Activated T-cell treated with anti-CD3 and anti-CD28 coated beads, Interleukin-2, amount 50 U/mL, for 24 hours (primary cell): Measurements from ENCODE around the gene CCDC3.

ENCODE experiments used
- DNase-seq: peaks from one replicate; pipeline ENCODE4 v3.0.0-alpha.2; 2020
- H3K27ac Mint-ChIP-seq: 2 replicates; pipeline ENCODE4 v1.8.0; 2020; ENCODE audit warnings: mild to moderate bottlenecking, mixed read lengths
- H3K27me3 Mint-ChIP-seq: 2 replicates; pipeline ENCODE4 v1.8.0; 2020; ENCODE audit warnings: mixed read lengths
- H3K36me3 Mint-ChIP-seq: 2 replicates; pipeline ENCODE4 v1.8.0; 2020; ENCODE audit warnings: low read depth, mixed read lengths
- H3K4me1 Mint-ChIP-seq: 2 replicates; pipeline ENCODE4 v1.8.0; 2020; ENCODE audit warnings: low read depth, mixed read lengths
- H3K4me3 Mint-ChIP-seq: 2 replicates; pipeline ENCODE4 v1.8.0; 2020; ENCODE audit warnings: mild to moderate bottlenecking, moderate library complexity, mixed read lengths
- H3K9me3 Mint-ChIP-seq: 2 replicates; pipeline ENCODE4 v1.8.0; 2020; ENCODE audit warnings: mixed read lengths

CCDC3 gene

GRCh38 chr10:12938271-12938670 lies 63.2 kb downstream of the CCDC3 start:
- no peak for DNase-seq
- Mint-ChIP-seq H3K4me1 (no peaks in the 10 kb centered on the region), H3K9me3 (no peaks in the 10 kb centered on the region), H3K4me3 (no peak overlapping the region), H3K27me3 (peaks cover 17% of the 10 kb centered on the region), H3K27ac (no peak overlapping the region), H3K36me3 (no peaks in the 10 kb centered on the region)

GRCh38 chr10:12937527-12937926 lies 64.0 kb downstream of the CCDC3 start:
- H3K4me1 Mint-ChIP-seq, result no peaks in the 10 kb centered on the region
- no peak for DNase-seq
- no peaks in the 10 kb centered on the region for H3K9me3 Mint-ChIP-seq
- no peak overlapping the region for H3K27ac Mint-ChIP-seq
- H3K36me3 Mint-ChIP-seq, result no peaks in the 10 kb centered on the region
- H3K4me3 Mint-ChIP-seq, result no peak overlapping the region
- peaks cover 20% of the 10 kb centered on the region for H3K27me3 Mint-ChIP-seq

DNA sequence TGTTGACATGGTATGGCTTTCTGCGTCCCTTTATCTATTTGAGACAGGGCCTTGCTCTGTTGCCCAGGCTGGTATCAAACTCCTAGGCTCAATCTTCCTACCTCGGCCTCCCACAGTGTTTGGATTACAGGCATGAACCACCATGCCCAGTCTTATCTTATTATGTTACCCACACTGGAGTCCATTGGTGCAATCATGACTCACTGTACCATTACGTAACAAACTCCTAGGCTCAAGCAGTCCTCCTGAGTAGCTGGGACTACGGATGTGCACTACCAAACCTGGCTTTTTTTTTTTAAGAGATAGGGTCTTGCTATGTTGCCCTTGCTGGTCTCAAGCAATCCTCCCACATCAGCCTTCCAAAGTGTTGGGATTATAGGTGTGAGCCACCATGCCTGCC lies 66.7 kb downstream of the CCDC3 start:
- Mint-ChIP-seq H3K9me3 (no peaks in the 10 kb centered on the region), H3K4me1 (no peaks in the 10 kb centered on the region), H3K27me3 (peaks cover 14% of the 10 kb centered on the region), H3K36me3 (no peaks in the 10 kb centered on the region), H3K27ac (no peak overlapping the region), H3K4me3 (no peak overlapping the region)
- no peak for DNase-seq

- no peak overlapping the region for H3K4me3 Mint-ChIP-seq
Measured at GRCh38 chr10:12929381-12929780, 72.1 kb downstream of the CCDC3 start.

GRCh38 chr10:12928571-12928970 lies 72.9 kb downstream of the CCDC3 start:
- Mint-ChIP-seq H3K4me1 (no peaks in the 10 kb centered on the region), H3K36me3 (no peaks in the 10 kb centered on the region), H3K27ac (no peak overlapping the region), H3K4me3 (no peak overlapping the region), H3K9me3 (no peaks in the 10 kb centered on the region), H3K27me3 (peaks cover 4% of the 10 kb centered on the region)
- DNase-seq, result no peak

More at GRCh38 chr10:12929381-12929780, 72.1 kb downstream of the CCDC3 start:
- Mint-ChIP-seq H3K4me1 (no peaks in the 10 kb centered on the region), H3K9me3 (no peaks in the 10 kb centered on the region), H3K27ac (no peak overlapping the region), H3K36me3 (no peaks in the 10 kb centered on the region), H3K27me3 (peaks cover 4% of the 10 kb centered on the region)
- DNase-seq, result no peak

DNA sequence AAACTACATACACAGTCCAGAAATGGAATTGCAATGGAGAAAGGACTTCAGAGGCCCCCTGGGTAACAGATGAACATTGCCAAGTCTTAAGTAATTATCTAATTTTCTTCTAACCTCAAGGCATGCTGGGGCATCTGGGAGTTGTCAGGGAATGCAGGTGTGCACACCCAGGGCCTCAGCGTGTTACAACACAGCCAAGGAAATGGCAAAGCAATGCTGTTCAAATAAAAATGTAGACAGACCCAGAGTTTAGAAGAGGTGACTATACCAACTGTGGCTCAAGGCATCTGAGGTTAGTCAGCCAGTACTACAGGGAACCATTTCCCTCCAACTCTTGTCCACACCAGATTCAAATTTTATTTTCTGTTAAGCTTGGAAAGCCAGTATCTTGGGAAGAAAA lies 73.6 kb downstream of the CCDC3 start:
- H3K4me1 Mint-ChIP-seq, result no peaks in the 10 kb centered on the region
- DNase-seq, result no peak
- no peak overlapping the region for H3K4me3 Mint-ChIP-seq
- H3K36me3 Mint-ChIP-seq, result no peaks in the 10 kb centered on the region
- H3K9me3 Mint-ChIP-seq, result no peaks in the 10 kb centered on the region
- no peak overlapping the region for H3K27ac Mint-ChIP-seq
- peaks cover 9% of the 10 kb centered on the region for H3K27me3 Mint-ChIP-seq

GRCh38 chr10:12925845-12926244 lies 75.7 kb downstream of the CCDC3 start:
- no peak for DNase-seq
- no peaks in the 10 kb centered on the region for H3K36me3 Mint-ChIP-seq
- no peaks in the 10 kb centered on the region for H3K4me1 Mint-ChIP-seq
- no peak overlapping the region for H3K27ac Mint-ChIP-seq
- no peaks in the 10 kb centered on the region for H3K9me3 Mint-ChIP-seq
- H3K4me3 Mint-ChIP-seq, result no peak overlapping the region
- peaks cover 4% of the 10 kb centered on the region for H3K27me3 Mint-ChIP-seq

GRCh38 chr10:12924911-12925310 lies 76.6 kb downstream of the CCDC3 start:
- no peak for DNase-seq
- Mint-ChIP-seq H3K27ac (no peak overlapping the region), H3K9me3 (no peaks in the 10 kb centered on the region), H3K4me3 (no peak overlapping the region), H3K27me3 (peaks cover 4% of the 10 kb centered on the region), H3K4me1 (no peaks in the 10 kb centered on the region), H3K36me3 (no peaks in the 10 kb centered on the region)

GRCh38 chr10:12922117-12922900 lies 79.2 kb downstream of the CCDC3 start:
- no peaks in the 10 kb centered on the region for H3K4me1 Mint-ChIP-seq
- H3K4me3 Mint-ChIP-seq, result no peak overlapping the region
- no peaks in the 10 kb centered on the region for H3K9me3 Mint-ChIP-seq
- peaks cover 10% of the 10 kb centered on the region for H3K27me3 Mint-ChIP-seq
- no peaks in the 10 kb centered on the region for H3K36me3 Mint-ChIP-seq
- no peak for DNase-seq
- no peak overlapping the region for H3K27ac Mint-ChIP-seq

DNA sequence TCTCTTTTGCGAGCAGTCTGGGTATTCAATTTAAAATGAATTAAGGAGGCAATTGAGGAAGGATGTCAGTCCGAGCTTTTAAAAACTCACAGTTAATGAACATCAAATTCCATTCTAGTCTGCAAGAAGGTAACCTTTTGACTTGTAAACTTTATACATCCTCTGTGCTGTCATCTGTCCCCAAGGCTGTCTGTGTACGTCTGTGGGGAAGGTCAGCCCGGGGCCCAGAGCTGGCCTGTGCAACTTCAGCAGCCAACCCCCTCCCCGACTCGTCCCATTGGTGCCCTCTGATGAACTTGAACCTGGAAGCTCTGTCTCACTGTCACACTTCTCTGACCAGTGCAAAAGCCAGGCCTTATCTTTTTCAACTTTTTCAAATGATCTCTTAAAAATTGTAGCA lies 80.3 kb downstream of the CCDC3 start:
- H3K36me3 Mint-ChIP-seq, result no peaks in the 10 kb centered on the region
- H3K27ac Mint-ChIP-seq, result no peak overlapping the region
- no peak overlapping the region for H3K4me3 Mint-ChIP-seq
- no peaks in the 10 kb centered on the region for H3K4me1 Mint-ChIP-seq
- H3K9me3 Mint-ChIP-seq, result no peaks in the 10 kb centered on the region
- no peak for DNase-seq
- peaks cover 11% of the 10 kb centered on the region for H3K27me3 Mint-ChIP-seq

GRCh38 chr10:12919574-12919973 lies 81.9 kb downstream of the CCDC3 start:
- H3K27ac Mint-ChIP-seq, result no peak overlapping the region
- H3K9me3 Mint-ChIP-seq, result no peaks in the 10 kb centered on the region
- no peak for DNase-seq
- no peaks in the 10 kb centered on the region for H3K4me1 Mint-ChIP-seq
- peaks cover 16% of the 10 kb centered on the region for H3K27me3 Mint-ChIP-seq
- H3K4me3 Mint-ChIP-seq, result no peak overlapping the region
- no peaks in the 10 kb centered on the region for H3K36me3 Mint-ChIP-seq

DNA sequence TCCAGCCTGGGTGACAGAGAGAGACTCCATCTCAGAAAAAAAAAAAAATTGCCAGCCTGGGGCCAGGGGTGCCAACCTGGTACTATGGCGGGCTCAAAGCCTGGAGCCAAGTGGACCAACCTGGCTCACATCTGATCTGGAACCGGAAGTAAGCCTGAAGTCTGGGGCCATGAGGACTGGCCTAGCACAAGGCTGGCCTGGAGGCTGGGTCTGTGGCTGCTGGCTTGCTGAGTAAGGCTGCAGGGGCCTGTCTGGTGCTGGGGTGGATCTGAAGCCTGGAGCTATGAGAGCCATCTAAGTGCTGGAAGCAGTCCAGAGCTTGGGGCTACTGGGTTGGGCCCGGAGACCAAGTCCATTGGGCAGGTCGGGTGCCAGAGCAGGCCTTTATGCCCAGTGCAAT lies 84.9 kb downstream of the CCDC3 start:
- Mint-ChIP-seq H3K4me3 (no peak overlapping the region), H3K27me3 (peaks cover 26% of the 10 kb centered on the region), H3K9me3 (peaks cover 4% of the 10 kb centered on the region), H3K36me3 (no peaks in the 10 kb centered on the region), H3K27ac (no peak overlapping the region), H3K4me1 (no peaks in the 10 kb centered on the region)
- DNase-seq, result no peak

DNA sequence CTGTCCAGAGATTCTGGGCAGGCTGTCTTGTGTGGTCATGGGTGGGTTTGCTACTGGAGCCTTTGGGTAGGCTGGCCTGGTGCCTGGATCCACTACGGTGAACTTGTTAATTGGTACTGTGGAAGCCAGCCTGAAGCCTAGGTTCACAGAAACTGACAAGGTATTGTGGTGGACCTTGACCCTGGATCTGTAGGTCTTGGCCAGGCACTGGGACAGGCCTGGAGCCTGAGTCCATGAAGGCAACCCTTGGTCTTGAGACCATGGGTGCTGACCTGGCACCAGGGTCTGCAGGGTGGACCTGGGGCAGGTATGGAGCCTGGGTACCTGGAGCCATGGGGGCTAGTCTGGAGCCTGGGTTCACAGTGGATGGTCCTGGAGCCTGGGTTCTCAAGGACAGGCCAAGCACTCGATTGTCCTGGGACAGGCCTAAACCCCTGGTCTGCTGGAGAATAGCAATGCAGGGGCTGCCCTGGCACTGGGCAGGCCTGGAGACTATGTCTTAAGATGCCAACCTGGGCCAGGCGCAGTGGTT lies 85.8 kb downstream of the CCDC3 start:
- no peaks in the 10 kb centered on the region for H3K36me3 Mint-ChIP-seq
- H3K9me3 Mint-ChIP-seq, result peaks cover 4% of the 10 kb centered on the region
- H3K4me1 Mint-ChIP-seq, result no peaks in the 10 kb centered on the region
- no peak for DNase-seq
- H3K4me3 Mint-ChIP-seq, result no peak overlapping the region
- no peak overlapping the region for H3K27ac Mint-ChIP-seq
- H3K27me3 Mint-ChIP-seq, result peaks cover 30% of the 10 kb centered on the region

GRCh38 chr10:12914111-12914510 lies 87.4 kb downstream of the CCDC3 start:
- Mint-ChIP-seq H3K4me3 (no peak overlapping the region), H3K4me1 (no peaks in the 10 kb centered on the region), H3K27me3 (peaks cover 30% of the 10 kb centered on the region), H3K9me3 (peaks cover 4% of the 10 kb centered on the region), H3K36me3 (no peaks in the 10 kb centered on the region), H3K27ac (no peak overlapping the region)
- DNase-seq, result no peak

DNA sequence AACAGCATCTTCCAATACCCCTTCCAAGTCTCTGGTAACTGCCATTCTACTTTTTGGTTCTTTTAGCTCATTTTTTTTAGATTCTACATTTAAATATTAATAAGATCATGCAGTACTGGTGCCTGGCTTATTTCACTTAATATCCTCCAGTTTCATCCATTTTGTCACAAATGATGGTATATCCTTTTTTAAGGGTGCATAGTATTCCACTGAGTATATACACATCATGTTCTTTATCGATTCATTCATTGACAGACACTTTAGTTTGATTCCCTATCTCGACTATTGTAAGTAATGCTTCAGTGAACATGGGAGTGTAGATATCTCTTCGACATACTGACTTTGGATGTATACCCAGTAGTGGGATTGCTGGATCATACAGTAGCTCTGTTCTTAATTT lies 89.7 kb downstream of the CCDC3 start:
- peaks cover 24% of the 10 kb centered on the region for H3K27me3 Mint-ChIP-seq
- DNase-seq, result no peak
- H3K9me3 Mint-ChIP-seq, result peaks cover 4% of the 10 kb centered on the region

More for the DNA sequence above, 89.7 kb downstream of the CCDC3 start:
- no peaks in the 10 kb centered on the region for H3K36me3 Mint-ChIP-seq
- no peak overlapping the region for H3K27ac Mint-ChIP-seq
- H3K4me3 Mint-ChIP-seq, result no peak overlapping the region
- no peaks in the 10 kb centered on the region for H3K4me1 Mint-ChIP-seq
